Brain microvascular endothelial cell (primary cell): ENCODE measurements around the gene CECR2.

Experiments used
- DNase-seq: peaks from one replicate; pipeline ENCODE4 v3.0.0-alpha.2; 2020
- H3K27ac ChIP-seq: fragments of 250-450 bp; sonication (Bioruptor Pico); 2 replicates; pipeline ENCODE4 v1.5.1; 2020; ENCODE audit warnings: mild to moderate bottlenecking, moderate library complexity
- H3K27me3 ChIP-seq: fragments of 250-450 bp; sonication (Bioruptor Pico); replicated peaks from 2 replicates; pipeline ENCODE4 v1.5.1; 2020; ENCODE audit warnings: mild to moderate bottlenecking
- H3K36me3 ChIP-seq: fragments of 250-450 bp; sonication (Bioruptor Pico); replicated peaks from 2 replicates; pipeline ENCODE4 v1.5.1; 2020; ENCODE audit warnings: mild to moderate bottlenecking
- H3K4me3 ChIP-seq: 2 replicates; pipeline ENCODE4 v1.5.1; 2011; ENCODE audit warnings: low read depth, mild to moderate bottlenecking, control low read depth, low read length, moderate library complexity
- in situ Hi-C: cut with HindIII; loops from 2 replicates; pipeline ENCODE4 v1.10.0; 2017; ENCODE audit warnings: low sequenced_read_pairs, low pct_ligation_motif_present
- TF ChIP-seq, protein P1 (sequence below): IDR thresholded peaks from 2 replicates; pipeline ENCODE4 v1.5.1; 2011; ENCODE audit warnings: low read depth, mild to moderate bottlenecking, moderate library complexity, low read length, control low read depth, inconsistent platforms; ENCODE audit errors: missing control alignments

Gene CECR2

DNA sequence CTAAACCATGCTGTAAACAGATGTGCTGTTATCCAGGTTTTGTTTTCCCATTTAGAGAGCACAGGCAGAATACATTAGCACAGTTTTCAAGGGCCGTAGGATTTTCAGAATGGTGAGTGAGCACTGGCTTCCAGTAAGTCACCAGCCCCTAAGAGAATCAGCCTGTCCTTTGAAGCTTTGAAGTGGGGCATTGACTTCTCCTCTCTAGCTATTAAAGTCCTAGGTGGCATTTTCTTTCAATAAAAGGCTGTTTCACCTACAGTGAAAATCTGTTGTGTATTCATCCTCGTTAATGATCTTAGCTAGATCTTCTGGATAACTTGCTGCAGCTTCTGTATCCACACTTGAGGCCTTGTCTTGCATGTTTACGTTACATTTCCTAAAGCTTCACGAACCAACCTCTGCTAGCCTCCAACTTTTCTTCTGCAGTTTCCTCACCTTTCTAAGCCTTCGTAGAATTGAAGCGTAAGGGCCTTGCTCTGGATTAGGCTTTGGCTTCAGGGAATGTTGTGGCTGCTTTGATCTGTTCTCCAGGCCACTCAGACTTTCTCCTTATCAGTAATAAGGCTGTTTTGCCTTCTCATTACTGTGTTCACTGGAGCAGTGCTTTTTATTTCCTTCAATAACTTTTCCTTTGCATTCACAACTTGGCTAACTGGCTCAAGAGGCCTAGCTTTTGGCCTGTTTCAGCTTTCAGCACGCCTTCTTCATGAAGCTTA, 15.5 kb downstream of the CECR2 start:
- in situ Hi-C loops, result no loop called here

DNA sequence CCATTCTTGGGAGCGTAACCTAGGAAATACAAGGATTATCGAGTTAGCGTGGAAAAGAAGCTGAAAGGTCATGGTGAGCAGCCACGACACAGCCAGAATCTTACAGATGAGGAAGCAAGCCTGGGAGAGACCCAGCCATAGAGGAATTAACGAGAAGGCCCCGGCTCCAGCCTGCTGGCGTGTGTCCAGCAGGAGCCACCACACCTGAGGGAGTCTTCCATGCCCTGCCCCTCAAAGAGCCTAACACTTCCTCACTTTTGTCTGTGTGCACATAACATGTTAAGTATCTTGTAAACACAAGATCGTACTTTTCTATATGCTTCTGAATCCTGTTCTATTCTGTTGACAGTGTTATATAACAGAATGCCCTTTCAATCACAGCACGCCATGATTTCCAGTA, 18.1 kb downstream of the CECR2 start:
- no peak for DNase-seq
- Histone ChIP-seq H3K27ac (no peak overlapping the region), H3K4me3 (no peak overlapping the region), H3K27me3 (no peaks in the 10 kb centered on the region), H3K36me3 (no peaks in the 10 kb centered on the region)
- TF ChIP-seq, protein P1, sequence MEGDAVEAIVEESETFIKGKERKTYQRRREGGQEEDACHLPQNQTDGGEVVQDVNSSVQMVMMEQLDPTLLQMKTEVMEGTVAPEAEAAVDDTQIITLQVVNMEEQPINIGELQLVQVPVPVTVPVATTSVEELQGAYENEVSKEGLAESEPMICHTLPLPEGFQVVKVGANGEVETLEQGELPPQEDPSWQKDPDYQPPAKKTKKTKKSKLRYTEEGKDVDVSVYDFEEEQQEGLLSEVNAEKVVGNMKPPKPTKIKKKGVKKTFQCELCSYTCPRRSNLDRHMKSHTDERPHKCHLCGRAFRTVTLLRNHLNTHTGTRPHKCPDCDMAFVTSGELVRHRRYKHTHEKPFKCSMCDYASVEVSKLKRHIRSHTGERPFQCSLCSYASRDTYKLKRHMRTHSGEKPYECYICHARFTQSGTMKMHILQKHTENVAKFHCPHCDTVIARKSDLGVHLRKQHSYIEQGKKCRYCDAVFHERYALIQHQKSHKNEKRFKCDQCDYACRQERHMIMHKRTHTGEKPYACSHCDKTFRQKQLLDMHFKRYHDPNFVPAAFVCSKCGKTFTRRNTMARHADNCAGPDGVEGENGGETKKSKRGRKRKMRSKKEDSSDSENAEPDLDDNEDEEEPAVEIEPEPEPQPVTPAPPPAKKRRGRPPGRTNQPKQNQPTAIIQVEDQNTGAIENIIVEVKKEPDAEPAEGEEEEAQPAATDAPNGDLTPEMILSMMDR, result no peak
- in situ Hi-C loops, result no loop called here

More for the DNA sequence above, 15.5 kb downstream of the CECR2 start:
- Histone ChIP-seq H3K36me3 (no peaks in the 10 kb centered on the region), H3K4me3 (no peak overlapping the region), H3K27ac (no peak overlapping the region), H3K27me3 (no peaks in the 10 kb centered on the region)
- TF ChIP-seq, protein P1, result no peak
- no peak for DNase-seq

DNA sequence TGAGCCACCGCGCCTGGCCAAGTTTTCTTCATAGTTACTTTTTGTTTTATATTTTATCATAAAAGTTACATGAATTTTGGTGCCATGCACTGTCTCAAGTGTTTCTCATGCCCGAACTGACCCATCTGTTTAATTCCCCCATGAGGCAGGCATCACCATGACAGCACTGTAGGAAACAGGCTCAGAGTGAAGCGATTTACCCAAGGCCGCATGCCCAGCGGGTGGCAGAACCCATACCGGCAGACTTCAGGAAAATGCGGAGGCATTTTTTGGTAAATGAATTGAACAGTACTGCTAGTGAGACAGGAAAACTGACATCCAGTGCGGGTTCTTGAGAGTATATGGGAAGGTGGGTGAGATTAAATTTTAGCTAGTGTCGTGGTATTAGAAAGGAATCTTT, 19.0 kb downstream of the CECR2 start:
- no peaks in the 10 kb centered on the region for H3K36me3 ChIP-seq
- H3K27me3 ChIP-seq, result no peaks in the 10 kb centered on the region
- H3K4me3 ChIP-seq, result no peak overlapping the region
- no peak overlapping the region for H3K27ac ChIP-seq
- DNase-seq, result no peak
- TF ChIP-seq, protein P1, result no peak
- in situ Hi-C loops, result no loop called here

DNA sequence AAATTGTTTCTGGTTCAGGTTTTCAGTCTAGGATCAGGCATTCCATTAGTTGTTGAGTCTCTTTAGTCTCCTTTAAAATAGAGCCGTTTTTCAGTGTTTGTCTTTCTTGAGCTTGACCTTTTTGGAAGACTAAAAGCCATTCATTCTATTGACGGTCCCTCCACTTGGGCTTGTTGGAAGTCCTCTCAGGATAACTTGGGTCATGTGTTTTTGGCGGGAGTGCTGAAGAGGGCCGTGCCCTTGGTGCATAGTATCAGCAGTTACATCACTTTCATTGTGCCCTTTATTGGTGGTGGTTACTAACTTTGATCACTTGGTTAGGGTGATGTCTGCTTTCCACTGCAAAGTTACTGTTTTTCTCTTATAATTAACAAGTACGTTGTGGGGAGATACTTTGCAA, 20.8 kb downstream of the CECR2 start:
- no peaks in the 10 kb centered on the region for H3K36me3 ChIP-seq
- in situ Hi-C loops, result no loop called here
- no peak overlapping the region for H3K4me3 ChIP-seq
- no peaks in the 10 kb centered on the region for H3K27me3 ChIP-seq
- TF ChIP-seq, protein P1, result no peak
- no peak overlapping the region for H3K27ac ChIP-seq
- no peak for DNase-seq

DNA sequence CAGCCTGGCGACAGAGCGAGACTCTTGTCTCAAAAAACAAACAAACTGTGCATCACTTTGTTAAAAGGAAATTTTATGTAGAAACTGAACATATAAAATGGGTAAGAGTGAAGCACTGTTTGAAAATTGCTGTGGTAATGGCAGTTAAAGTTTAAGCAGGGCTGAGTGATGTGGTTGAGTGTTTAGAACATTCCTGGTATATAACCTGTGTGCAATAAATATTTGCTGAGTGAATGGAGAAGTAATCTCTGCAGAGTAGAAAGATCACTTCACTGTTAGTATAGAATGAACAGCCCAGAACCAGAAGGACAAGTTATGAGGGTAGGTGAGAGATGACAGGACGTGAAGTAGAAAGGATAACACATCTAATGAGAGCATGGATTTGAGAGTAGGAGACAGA, 27.3 kb downstream of the CECR2 start:
- in situ Hi-C loops, result no loop called here
- DNase-seq, result no peak
- Histone ChIP-seq H3K36me3 (no peaks in the 10 kb centered on the region), H3K27ac (no peak overlapping the region), H3K27me3 (no peaks in the 10 kb centered on the region), H3K4me3 (no peak overlapping the region)
- TF ChIP-seq, protein P1, result no peak
